Muscle of back (tissue), 10 donors: ENCODE measurements around the gene PDE11A. TPM values are rescaled to one million over a fixed set of nuclear protein-coding genes. Genes with fewer than 3 reads are reported as not detected.

ENCODE experiments used
- polyA plus RNA-seq, 10 donors: library from polyadenylated mRNA; unstranded; fragments of 120-200 nt; gene quantifications; one replicate each; pipeline ENCODE4 v1.2.1, GENCODE V29; 2013; ENCODE audit not compliant: insufficient read length in 10 of 10

Gene PDE11A
- polyA plus RNA-seq, 10 donors: 0.46 to 1.1 (median 0.58) TPM

Other genes with a start within 250 kb of the PDE11A start
- 10 to 100 TPM in 6 of 10 donors, 1 to 10 TPM in 4; 8.6 to 14.6 (median 10.5) TPM for gene RBM45, start 39.7 kb upstream of the PDE11A start, polyA plus RNA-seq
- 1 to 10 TPM; 4.6 to 7.0 (median 6.0) TPM for gene OSBPL6, start 121.7 kb upstream of the PDE11A start, polyA plus RNA-seq